C4-2B (cell line): Measurements from ENCODE around the gene ESRRA.
A peak's percentile ranks its signal among the peaks of the same experiment; 100 is the strongest.

ENCODE experiments used
- H3K27ac ChIP-seq: fragments of 450-650 bp; 2 replicates; pipeline ENCODE4 v1.5.1; 2017
- CTCF ChIP-seq: fragments of 450-650 bp; conservative IDR thresholded peaks from 2 replicates; pipeline ENCODE4 v1.5.1; 2017; ENCODE audit warnings: mild to moderate bottlenecking
- ZFX ChIP-seq: fragments of 450-650 bp; IDR thresholded peaks from 2 replicates; pipeline ENCODE4 v1.6.1; 2017

Gene ESRRA

DNA sequence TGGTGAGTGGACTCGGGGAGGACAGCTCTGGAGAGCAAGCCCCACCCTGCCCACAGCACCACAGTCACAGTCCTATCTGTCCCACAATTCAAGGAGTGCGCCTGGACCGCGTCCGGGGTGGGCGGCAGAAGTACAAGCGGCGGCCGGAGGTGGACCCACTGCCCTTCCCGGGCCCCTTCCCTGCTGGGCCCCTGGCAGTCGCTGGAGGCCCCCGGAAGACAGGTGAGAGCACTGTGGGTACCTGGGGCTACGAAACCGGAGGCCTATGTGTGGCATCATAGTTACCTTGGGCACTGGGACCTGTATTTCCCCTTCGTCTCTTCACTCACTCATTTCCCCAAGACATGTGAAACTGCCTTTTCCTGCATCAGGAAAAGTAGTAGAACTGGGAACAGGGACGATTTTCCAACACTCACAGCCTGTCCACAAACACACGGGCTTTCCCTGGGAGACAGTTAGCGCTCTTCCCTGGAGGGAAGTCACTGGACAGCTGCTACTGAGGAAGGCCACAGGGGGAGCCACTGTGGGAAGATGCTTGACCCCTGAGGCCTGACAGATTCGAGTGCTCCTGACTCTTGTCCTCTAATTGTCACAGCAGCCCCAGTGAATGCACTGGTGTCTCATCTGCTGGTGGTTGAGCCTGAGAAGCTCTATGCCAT is 9.0 kb downstream of the ESRRA start:
- TF ChIP-seq ZFX: no peak
- no peak; the same call in 1 of the 2 replicates for TF ChIP-seq CTCF
- H3K27ac ChIP-seq: no peak overlapping the region

- H3K27ac ChIP-seq: peak overlapping the region; percentile 95; the same call in 1 of the 2 replicates
- TF ChIP-seq ZFX (peak; percentile 22; the same call in 1 of the 2 replicates), CTCF (no peak; the same call in 1 of the 2 replicates)
These were observed 9.7 kb downstream of the ESRRA start for GRCh38 chr11:64314805-64315561.

- H3K27ac ChIP-seq: peak overlapping the region; percentile 95
These were observed 10.6 kb downstream of the ESRRA start for GRCh38 chr11:64315667-64316526.

DNA sequence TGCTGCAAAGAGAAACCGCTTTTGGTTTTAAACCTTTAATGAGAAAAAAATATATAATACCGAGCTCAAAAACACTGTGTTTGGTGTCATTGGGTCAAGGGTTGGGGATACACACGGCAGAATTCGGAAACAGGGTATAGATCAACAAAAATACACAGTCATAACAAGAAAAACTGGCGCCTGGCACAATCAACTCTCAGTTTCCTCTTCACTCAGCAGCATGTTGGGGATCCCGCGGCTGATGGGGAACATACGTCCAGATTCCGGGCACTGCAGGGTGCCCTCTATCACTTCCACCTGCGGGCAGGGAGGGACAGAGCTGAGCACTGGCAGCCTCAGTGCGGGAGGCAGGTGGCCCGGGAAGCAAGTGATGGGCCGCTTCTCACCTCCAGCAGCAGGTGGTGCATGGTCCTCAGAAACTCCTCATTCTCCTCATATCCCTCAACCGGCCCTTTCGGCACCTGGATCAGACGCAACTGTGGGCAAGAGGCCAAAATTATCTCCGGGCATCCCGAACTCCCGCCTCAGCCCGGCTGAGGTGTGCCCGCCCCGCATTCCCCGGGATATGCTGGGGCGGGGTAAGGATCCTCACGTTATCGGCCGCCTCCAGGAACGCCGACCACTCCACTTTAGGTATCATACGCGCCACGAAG is 11.5 kb downstream of the ESRRA start:
- TF ChIP-seq ZFX: no peak
- H3K27ac ChIP-seq: peak overlapping the region; percentile 95

DNA sequence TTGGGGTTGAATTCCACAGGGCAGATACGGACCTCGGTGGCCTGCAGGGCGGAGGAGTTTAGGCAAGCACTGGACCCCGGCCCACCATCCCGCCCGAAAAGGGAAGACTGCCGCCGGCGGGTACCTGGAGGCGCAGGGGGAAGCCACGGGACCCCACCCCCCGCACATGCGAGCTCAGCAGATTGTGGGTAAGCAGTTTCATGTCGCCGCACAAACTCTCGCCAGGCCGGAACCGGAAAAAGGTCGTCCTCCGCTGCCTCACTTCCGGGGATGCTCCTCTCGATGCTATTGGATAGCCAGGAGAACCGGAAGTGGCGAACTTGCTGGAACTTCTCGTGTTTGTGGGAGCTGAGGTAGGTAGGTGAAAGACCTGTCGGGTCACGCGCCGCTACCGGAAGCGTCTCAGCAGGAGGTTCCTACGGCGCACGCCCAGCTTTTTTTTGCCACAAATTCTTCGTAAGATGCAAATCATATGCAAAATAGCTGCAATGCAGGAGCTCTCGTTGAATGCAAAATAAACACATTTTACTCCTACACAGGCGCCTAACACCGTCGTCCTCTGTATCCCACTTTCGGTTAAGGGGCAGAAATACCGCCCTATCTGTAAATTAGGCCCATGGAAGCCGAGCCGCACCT is 12.1 kb downstream of the ESRRA start, which contains the start of gene TRMT112:
TRMT112 (minus strand) TSS at position 235 of the 636 bp plus-strand sequence; CDS start at position 202, 33 bp downstream.
- TF ChIP-seq CTCF (no peak), ZFX (no peak)
- H3K27ac ChIP-seq: peak within 1 kb of the TSS; percentile 95

GRCh38 chr11:64317961-64318765 is 12.8 kb downstream of the ESRRA start, which contains the start of gene PRDX5:
TSS of gene PRDX5 (plus strand) at chr11:64318121. CDS start at chr11:64318216, 95 bp downstream.
- TF ChIP-seq ZFX (no peak), CTCF (no peak)
- peak within 1 kb of the TSS; percentile 95 for H3K27ac ChIP-seq
